IMR-90 (cell line): ENCODE results near the gene EMD. TPM values are rescaled to one million over a fixed set of nuclear protein-coding genes. Genes with fewer than 3 reads are reported as not detected.

Experiments used
- ATAC-seq: fragments of 200-7000 bp; cut with Tn5 transposase; 2 replicates; pipeline ENCODE4 v1.9.1; 2020; ENCODE audit warnings: low read depth, mild to moderate bottlenecking, moderate library complexity
- BruUV-seq: library from RNA; stranded (reverse); fragments of 400-500 nt; replicated peaks from 2 replicates; lab custom pipeline; 2021; lab: Mats Ljungman, UMichigan
- CTCF ChIA-PET: fragments of 300-600 bp; formaldehyde crosslinking; extraction: SDS; loops from one replicate; lab custom pipeline; 2021; ENCODE audit warnings: antibody characterized with exemption; lab: Yijun Ruan, JAX
- POLR2A ChIA-PET: fragments of 300-600 bp; sonication (Branson Sonifier 250); formaldehyde crosslinking; loops from one replicate; lab custom pipeline; 2022; ENCODE audit warnings: antibody characterized with exemption; ENCODE audit not compliant: unreplicated experiment; lab: Charles Lee
- DNase-seq: peaks from one replicate; pipeline ENCODE4 v3.0.0; 2013
- H2AFZ ChIP-seq: replicated peaks from 2 replicates; pipeline ENCODE3; 2013; ENCODE audit warnings: low read length, mild to moderate bottlenecking; ENCODE audit not compliant: poor library complexity
- H2AK5ac ChIP-seq: 2 replicates; pipeline ENCODE4 v1.6.1; 2013; ENCODE audit warnings: low read depth, low read length, inconsistent platforms
- H2AK9ac ChIP-seq: replicated peaks from 2 replicates; pipeline ENCODE3; 2013; ENCODE audit warnings: mild to moderate bottlenecking, low read depth, low read length, moderate library complexity; ENCODE audit not compliant: poor library complexity
- H2BK120ac ChIP-seq: 2 replicates; pipeline ENCODE4 v1.6.1; 2013; ENCODE audit warnings: low read depth, low read length, inconsistent platforms
- H2BK15ac ChIP-seq: 3 replicates; pipeline ENCODE4 v1.6.1; 2013; ENCODE audit warnings: low read depth, low read length, inconsistent platforms
- H2BK20ac ChIP-seq: 2 replicates; pipeline ENCODE4 v1.6.1; 2013; ENCODE audit warnings: low read depth, mild to moderate bottlenecking, inconsistent platforms, low read length, moderate library complexity
- H2BK5ac ChIP-seq: 2 replicates; pipeline ENCODE4 v1.6.1; 2013; ENCODE audit warnings: mild to moderate bottlenecking, low read depth, low read length, inconsistent platforms; ENCODE audit not compliant: poor library complexity, severe bottlenecking
- H3K14ac ChIP-seq: replicated peaks from 2 replicates; pipeline ENCODE4 v1.6.1; 2013; ENCODE audit warnings: low read depth, low read length, inconsistent platforms
- H3K18ac ChIP-seq: 2 replicates; pipeline ENCODE4 v1.6.1; 2013; ENCODE audit warnings: low read depth, low read length, control low read depth
- H3K23ac ChIP-seq: 2 replicates; pipeline ENCODE4 v1.6.1; 2013; ENCODE audit warnings: low read depth, low read length, inconsistent platforms
- H3K27ac ChIP-seq: 2 replicates; pipeline ENCODE4 v1.5.1; 2013; ENCODE audit warnings: mild to moderate bottlenecking, control low read depth, low read length; ENCODE audit not compliant: insufficient read depth
- H3K27me3 ChIP-seq: 2 replicates; pipeline ENCODE4 v1.6.1; 2013; ENCODE audit warnings: low read length; ENCODE audit not compliant: control insufficient read depth, insufficient read depth
- H3K36me3 ChIP-seq: 2 replicates; pipeline ENCODE4 v1.6.1; 2013; ENCODE audit warnings: low read length, mixed read lengths; ENCODE audit not compliant: control insufficient read depth, insufficient read depth
- H3K4ac ChIP-seq: 2 replicates; pipeline ENCODE4 v1.6.1; 2013; ENCODE audit warnings: low read depth, low read length, inconsistent platforms
- H3K4me1 ChIP-seq: 2 replicates; pipeline ENCODE4 v1.6.1; 2013; ENCODE audit warnings: low read length, mixed read lengths; ENCODE audit not compliant: control insufficient read depth, insufficient read depth
- H3K4me2 ChIP-seq: 2 replicates; pipeline ENCODE4 v1.6.1; 2013; ENCODE audit warnings: low read depth, mild to moderate bottlenecking, control low read depth, low read length, moderate library complexity
- H3K4me3 ChIP-seq: 2 replicates; pipeline ENCODE4 v1.5.1; 2013; ENCODE audit warnings: low read depth, mild to moderate bottlenecking, control low read depth, low read length, moderate library complexity; ENCODE audit not compliant: insufficient read depth
- H3K56ac ChIP-seq: 2 replicates; pipeline ENCODE4 v1.6.1; 2013; ENCODE audit warnings: low read length, inconsistent platforms; ENCODE audit not compliant: insufficient read depth; ENCODE audit errors: extremely low read depth
- H3K79me1 ChIP-seq, 2 experiments: 2 replicates each; pipeline ENCODE4 v1.6.1; 2013; ENCODE audit warnings: low read length in 2 of 2, inconsistent platforms in 1 of 2, low read depth in 1 of 2
- H3K9ac ChIP-seq: 2 replicates; pipeline ENCODE4 v1.6.1; 2013; ENCODE audit warnings: low read depth, low read length, control low read depth
- H3K9me1 ChIP-seq: 2 replicates; pipeline ENCODE4 v1.6.1; 2013; ENCODE audit warnings: low read length, inconsistent platforms; ENCODE audit not compliant: insufficient read depth
- H3K9me3 ChIP-seq: 2 replicates; pipeline ENCODE4 v1.6.1; 2013; ENCODE audit warnings: low read length; ENCODE audit not compliant: control insufficient read depth, insufficient read depth
- H4K20me1 ChIP-seq: 2 replicates; pipeline ENCODE4 v1.6.1; 2013; ENCODE audit warnings: low read length, inconsistent platforms; ENCODE audit not compliant: insufficient read depth
- H4K5ac ChIP-seq: 2 replicates; pipeline ENCODE4 v1.6.1; 2013; ENCODE audit warnings: mild to moderate bottlenecking, low read depth, low read length, control low read depth
- H4K8ac ChIP-seq, 2 experiments: 2 replicates each; pipeline ENCODE4 v1.6.1; 2013; ENCODE audit warnings: low read depth in 2 of 2, low read length in 2 of 2, control low read depth in 1 of 2, inconsistent platforms in 1 of 2
- H4K91ac ChIP-seq: 2 replicates; pipeline ENCODE4 v1.6.1; 2013; ENCODE audit warnings: low read depth, low read length, inconsistent platforms; ENCODE audit not compliant: insufficient read depth
- CEBPB ChIP-seq: IDR thresholded peaks from 2 replicates; pipeline ENCODE4 v1.6.1; 2012; ENCODE audit warnings: low read depth, low read length, improper control_type of control experiment
- MAFK ChIP-seq: IDR thresholded peaks from 2 replicates; pipeline ENCODE4 v1.6.1; 2012; ENCODE audit warnings: low read depth, low read length, improper control_type of control experiment
- WGBS, 2 experiments: methylation state at CpG; one replicate each; pipeline versions ENCODE4 v1.1.5 to v1.1.7; 2013; ENCODE audit warnings: missing lambda C conversion rate in 2 of 2; ENCODE audit not compliant: insufficient read length in 1 of 2; ENCODE audit errors: extremely low coverage in 2 of 2; 5-methylcytosine and 5-hydroxymethylcytosine counted together
- dilution Hi-C: fragments of 300-500 bp; cut with HindIII; formaldehyde crosslinking; loops from one replicate; pipeline ENCODE4 v1.14.3; 2018; ENCODE audit warnings: low sequenced_read_pairs; ENCODE audit not compliant: unreplicated experiment
- in situ Hi-C: fragments of 300-500 bp; cut with MboI; formaldehyde crosslinking; loops from 3 replicates; pipeline ENCODE4 v1.14.3; 2019; ENCODE audit warnings: low sequenced_read_pairs, inconsistent platforms, mixed read lengths
- intact Hi-C: fragments of 100-400 bp; cut with micrococcal nuclease; formaldehyde crosslinking; loops from 2 replicates; pipeline ENCODE4 v1.10.0; 2022
- polyA plus RNA-seq, 3 experiments: library from polyadenylated mRNA; depleted of rRNA; stranded (reverse); fragments of >200 nt; gene quantifications; 2 replicates each; pipeline ENCODE4 v1.2.3, GENCODE V29; 2012; ENCODE audit warnings: low replicate concordance in 1 of 3
- total RNA-seq: library from RNA; depleted of rRNA; stranded (reverse); fragments of >200 nt; gene quantifications from 2 replicates; pipeline ENCODE4 v1.2.3, GENCODE V29; 2012
- TF ChIP-seq, protein P1 (sequence below): fragments of 150-350 bp; IDR thresholded peaks from 2 replicates; pipeline ENCODE4 v1.6.1; 2017; ENCODE audit warnings: mild to moderate bottlenecking, antibody characterized with exemption, low read length, low read depth

Gene EMD
- total and polyA plus RNA-seq, 2 of the 4 experiments (the other 2 are of a cell fraction), result 9.9 to 80.6 TPM

DNA sequence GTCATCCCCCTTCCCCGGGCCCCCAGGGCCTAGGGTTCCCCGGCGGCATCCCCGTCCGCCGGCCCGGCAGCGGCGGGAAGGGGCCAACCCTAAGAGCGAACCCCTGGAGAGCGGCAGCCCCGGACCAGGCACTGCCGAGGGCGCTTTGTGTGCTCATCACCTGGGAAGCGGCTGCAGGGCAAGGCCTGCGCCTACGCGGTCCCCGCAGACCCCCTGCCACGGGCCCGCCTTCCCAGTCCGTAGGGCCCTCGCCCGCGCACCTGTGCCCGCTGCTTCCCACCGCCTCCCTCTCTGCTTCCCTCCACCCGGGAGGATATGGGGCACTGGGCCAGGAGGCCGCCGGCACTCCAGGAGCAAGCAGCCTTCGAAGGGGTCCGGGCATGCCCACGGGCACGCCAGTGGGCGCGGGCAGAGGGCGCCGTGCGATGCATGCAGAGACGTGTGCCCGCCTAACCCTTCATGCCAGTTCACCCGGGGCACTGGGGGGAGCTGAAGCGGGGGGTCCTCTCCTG, 7.2 kb upstream of the EMD start (continued):
- no peak for TF ChIP-seq MAFK

DNA sequence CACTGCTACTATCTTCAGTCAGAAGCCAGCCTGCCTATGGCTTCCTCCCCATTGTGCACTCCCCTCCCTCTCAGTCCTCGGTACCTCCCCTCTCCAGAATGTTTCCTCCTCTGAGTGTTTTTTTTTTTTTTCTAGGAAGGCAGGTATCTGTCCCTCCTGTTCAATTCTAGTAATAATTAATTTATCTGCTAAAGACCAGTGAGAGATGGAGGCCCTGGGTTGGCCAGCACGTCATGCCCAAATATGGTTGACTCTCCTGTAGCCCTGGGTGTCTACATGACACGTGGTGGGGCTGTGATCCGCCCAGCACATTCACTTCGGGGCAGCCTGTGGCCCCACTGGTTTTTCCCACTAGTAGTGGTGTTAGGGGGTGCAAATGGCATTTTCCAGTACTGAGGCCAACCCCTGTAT, 6.5 kb upstream of the EMD start:
- TF ChIP-seq, protein P1, sequence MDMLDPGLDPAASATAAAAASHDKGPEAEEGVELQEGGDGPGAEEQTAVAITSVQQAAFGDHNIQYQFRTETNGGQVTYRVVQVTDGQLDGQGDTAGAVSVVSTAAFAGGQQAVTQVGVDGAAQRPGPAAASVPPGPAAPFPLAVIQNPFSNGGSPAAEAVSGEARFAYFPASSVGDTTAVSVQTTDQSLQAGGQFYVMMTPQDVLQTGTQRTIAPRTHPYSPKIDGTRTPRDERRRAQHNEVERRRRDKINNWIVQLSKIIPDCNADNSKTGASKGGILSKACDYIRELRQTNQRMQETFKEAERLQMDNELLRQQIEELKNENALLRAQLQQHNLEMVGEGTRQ, result peak; percentile 56; the same call in 1 of the 2 replicates
- TF ChIP-seq CEBPB, result no peak
- H3K27me3 ChIP-seq, result no peaks in the 10 kb centered on the region
- H3K27ac ChIP-seq, result peak overlapping the region; percentile 97
- peak overlapping the region; percentile 61 for H2AFZ ChIP-seq
- peak overlapping the region; percentile 91 for H3K14ac ChIP-seq
- peak overlapping the region; percentile 78 for H3K4me2 ChIP-seq
- H2BK15ac ChIP-seq, result no peak overlapping the region
- peak overlapping the region; percentile 84 for H4K8ac ChIP-seq
- peak overlapping the region; percentile 90 for H3K4me3 ChIP-seq
- no peak overlapping the region; the same call in 1 of the 2 replicates for H2BK20ac ChIP-seq
- DNase-seq, result peak; percentile 65
- H3K9me1 ChIP-seq, result 0 out of 2 replicates have a peak, but pooled peaks cover 5% of the 10 kb centered on the region
- no peak for ATAC-seq
- peaks cover 34% of the 10 kb centered on the region for H4K20me1 ChIP-seq
- dilution Hi-C loops, result no loop called here
- intact Hi-C loops, result loop anchor here (5.0 kb wide), 1 partner anchor 160 kb away; no protein-coding TSS in a partner anchor
- H3K9me3 ChIP-seq, result no peaks in the 10 kb centered on the region
- peak overlapping the region; percentile 57; the same call in 1 of the 2 replicates for H2BK120ac ChIP-seq
- WGBS, 2 experiments, result no CpG with 5 or more reads among the region's 5 CpGs
- H2BK5ac ChIP-seq, result peak overlapping the region; percentile 91
- H3K18ac ChIP-seq, result peak overlapping the region; percentile 39; the same call in 1 of the 2 replicates
- H3K23ac ChIP-seq, result peak overlapping the region; percentile 75
- peaks cover 13% of the 10 kb centered on the region for H3K4me1 ChIP-seq
- CTCF ChIA-PET, result interaction anchor here (0.5 kb wide), 1 partner anchor 11 kb away, joined by 4 read pairs; no protein-coding TSS in a partner anchor
- H2AK9ac ChIP-seq, result peak overlapping the region; percentile 83
- in situ Hi-C loops, result no loop called here
- peaks cover 22% of the 10 kb centered on the region for H3K36me3 ChIP-seq
- POLR2A ChIA-PET, result interaction anchor here (2.6 kb wide), 1 partner anchor 25 kb away, joined by 8 read pairs; no protein-coding TSS in a partner anchor
- H4K91ac ChIP-seq, result peak overlapping the region; percentile 94
- H3K56ac ChIP-seq, result peak overlapping the region; percentile 98
- H4K5ac ChIP-seq, result peak overlapping the region; percentile 18; the same call in 1 of the 2 replicates
- peak overlapping the region; percentile 90 for H2AK5ac ChIP-seq
- peak overlapping the region; percentile 98 for H3K9ac ChIP-seq
- H3K4ac ChIP-seq, result peak overlapping the region; percentile 99
- H3K79me1 ChIP-seq, result peaks cover 0 to 15% of the 10 kb centered on the region in 2 experiments; a peak in 2 of 4 replicates
- no TSS peak for BruUV-seq
